GM12864 (cell line): ENCODE data around the gene CC2D2B.
"Not testable (repeated sequence)": the region's sequence is repeated elsewhere in the genome, so short reads cannot be mapped to it uniquely, and the experiment has no call there.

ENCODE experiments used
- DNase-seq: peaks from one replicate; pipeline ENCODE4 v3.0.0-alpha.2; 2011; ENCODE audit warnings: low read depth
- H3K4me3 ChIP-seq: 2 replicates; pipeline ENCODE4 v1.5.1; 2011; ENCODE audit warnings: mild to moderate bottlenecking, low read depth, low read length, control low read depth
- TF ChIP-seq, protein P1 (sequence below): IDR thresholded peaks from 2 replicates; pipeline ENCODE4 v1.5.1; 2011; ENCODE audit warnings: low read depth, mild to moderate bottlenecking, moderate library complexity, low read length, control low read depth, inconsistent platforms; ENCODE audit errors: missing control alignments

The CC2D2B gene

GRCh38 chr10:96044736-96045135 is 137.0 kb downstream of the CC2D2B start:
- no peak for DNase-seq
- H3K4me3 ChIP-seq, result peak overlapping the region; percentile 72
- TF ChIP-seq, protein P1, sequence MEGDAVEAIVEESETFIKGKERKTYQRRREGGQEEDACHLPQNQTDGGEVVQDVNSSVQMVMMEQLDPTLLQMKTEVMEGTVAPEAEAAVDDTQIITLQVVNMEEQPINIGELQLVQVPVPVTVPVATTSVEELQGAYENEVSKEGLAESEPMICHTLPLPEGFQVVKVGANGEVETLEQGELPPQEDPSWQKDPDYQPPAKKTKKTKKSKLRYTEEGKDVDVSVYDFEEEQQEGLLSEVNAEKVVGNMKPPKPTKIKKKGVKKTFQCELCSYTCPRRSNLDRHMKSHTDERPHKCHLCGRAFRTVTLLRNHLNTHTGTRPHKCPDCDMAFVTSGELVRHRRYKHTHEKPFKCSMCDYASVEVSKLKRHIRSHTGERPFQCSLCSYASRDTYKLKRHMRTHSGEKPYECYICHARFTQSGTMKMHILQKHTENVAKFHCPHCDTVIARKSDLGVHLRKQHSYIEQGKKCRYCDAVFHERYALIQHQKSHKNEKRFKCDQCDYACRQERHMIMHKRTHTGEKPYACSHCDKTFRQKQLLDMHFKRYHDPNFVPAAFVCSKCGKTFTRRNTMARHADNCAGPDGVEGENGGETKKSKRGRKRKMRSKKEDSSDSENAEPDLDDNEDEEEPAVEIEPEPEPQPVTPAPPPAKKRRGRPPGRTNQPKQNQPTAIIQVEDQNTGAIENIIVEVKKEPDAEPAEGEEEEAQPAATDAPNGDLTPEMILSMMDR, result no peak

DNA sequence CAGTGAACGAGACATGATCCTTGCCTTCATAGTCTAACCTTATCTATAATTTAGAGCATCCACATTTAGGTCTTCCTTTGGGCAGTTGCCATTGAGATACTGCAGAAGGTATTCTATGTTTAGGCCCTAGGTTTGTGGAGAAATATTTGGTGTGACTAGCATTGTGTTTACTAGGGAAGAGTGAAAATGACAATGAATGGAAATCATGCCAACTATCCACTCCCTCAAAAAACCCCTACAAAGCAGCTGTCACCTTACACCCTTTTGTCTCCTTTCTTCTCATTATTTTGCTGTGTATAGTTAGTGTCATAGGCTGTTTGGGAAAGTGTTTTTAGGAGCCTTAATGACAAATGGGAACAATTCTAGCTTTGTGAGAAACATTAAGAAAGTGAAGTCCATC is 138.8 kb downstream of the CC2D2B start:
- no peak for DNase-seq
- TF ChIP-seq, protein P1, result no peak
- H3K4me3 ChIP-seq, result no peak overlapping the region

- DNase-seq, result no peak
- H3K4me3 ChIP-seq, result no peak overlapping the region
- TF ChIP-seq, protein P1, result no peak
Observed at GRCh38 chr10:96047004-96047649, 139.4 kb downstream of the CC2D2B start.

- not testable (repeated sequence) for H3K4me3 ChIP-seq, DNase-seq
Observed at GRCh38 chr10:96047925-96048324, 140.2 kb downstream of the CC2D2B start.

GRCh38 chr10:96049340-96049739 is 141.6 kb downstream of the CC2D2B start:
- DNase-seq, result no peak
- no peak overlapping the region for H3K4me3 ChIP-seq
- TF ChIP-seq, protein P1, result no peak

GRCh38 chr10:96053985-96054384 is 146.2 kb downstream of the CC2D2B start:
- TF ChIP-seq, protein P1, result no peak
- no peak overlapping the region for H3K4me3 ChIP-seq
- DNase-seq, result no peak

DNA sequence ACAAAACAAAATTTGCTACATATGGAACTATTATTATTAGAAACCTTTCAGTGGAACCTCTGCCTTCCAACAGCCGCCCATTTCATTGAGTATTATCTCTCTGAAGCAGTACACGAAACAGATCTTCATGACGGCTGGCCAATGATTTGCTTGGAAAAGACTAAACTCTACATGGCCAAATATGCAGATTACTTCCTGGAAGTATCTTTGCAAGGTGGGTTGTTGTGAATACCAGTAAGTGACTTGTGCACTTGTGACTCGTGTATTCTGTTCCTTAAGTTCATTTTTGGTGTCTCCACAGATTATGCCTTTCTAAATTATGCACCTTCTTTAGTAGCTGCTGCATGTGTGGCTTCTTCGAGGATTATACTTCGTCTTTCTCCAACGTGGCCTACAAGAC is 149.0 kb downstream of the CC2D2B start:
- TF ChIP-seq, protein P1, result no peak
- no peak for DNase-seq
- H3K4me3 ChIP-seq, result no peak overlapping the region
